Measurements from ENCODE around the gene LRRC27. TPM values are rescaled to one million over a fixed set of nuclear protein-coding genes. Genes with fewer than 3 reads are reported as not detected.
A peak's percentile ranks its signal among the peaks of the same experiment; 100 is the strongest.

LRRC27 gene
- total and polyA plus RNA-seq, 2 donors (not counting 1 experiment from before 2014, with no cell fraction given): 23.6 to 25.6 TPM

GRCh38 chr10:132401401-132402118 lies 69.6 kb downstream of the LRRC27 start:
- H3K36me3 ChIP-seq (replicated peaks in 1 of 2; ENCODE audit: control extremely low read depth in 1 of 2, control insufficient read depth in 1 of 2, extremely low read depth in 1 of 2, insufficient read depth in 2 of 2, low read length in 1 of 2): peaks cover 0 to 16% of the 10 kb centered on the region in 2 experiments
- no peak for ATAC-seq (ENCODE audit: low read depth)
- intact Hi-C loops (cut with micrococcal nuclease): no loop called here
- H3K27ac ChIP-seq (ENCODE audit: low read length in 2 of 2): peak overlapping the region; percentile 29 to 70
- no peak for DNase-seq
- peaks cover 48 to 50% of the 10 kb centered on the region in 2 donors for H3K4me1 ChIP-seq (ENCODE audit: control insufficient read depth in 2 of 2, insufficient read depth in 2 of 2, low read length in 2 of 2)
- Mint-ChIP-seq H3K9me3 (ENCODE audit: insufficient read depth) (no peaks in the 10 kb centered on the region), H3K4me1 (peaks cover 57% of the 10 kb centered on the region), H3K27me3 (no peaks in the 10 kb centered on the region), H3K27ac (peak overlapping the region; percentile 67), H3K4me3 (peak overlapping the region; percentile 29)
- no peak for TF ChIP-seq CTCF (IDR thresholded peaks at IDR 0.05)
- TF ChIP-seq EZH2 (IDR thresholded peaks at IDR 0.05; ENCODE audit: borderline replicate concordance, insufficient read depth, low read depth, low read length, poor library complexity, severe bottlenecking): no peak
- no peak overlapping the region for H3K4me3 ChIP-seq (ENCODE audit: control extremely low read depth in 1 of 5, extremely low read depth in 1 of 5, insufficient read depth in 1 of 5, low read depth in 2 of 5, low read length in 4 of 5)
- H3K79me2 ChIP-seq (ENCODE audit: control insufficient read depth, insufficient read depth, low read length): peaks cover 39% of the 10 kb centered on the region
- no peaks in the 10 kb centered on the region for H3K27me3 ChIP-seq (replicated peaks in 1 of 4; ENCODE audit: control extremely low read depth in 1 of 4, control insufficient read depth in 3 of 4, insufficient read depth in 4 of 4, low read length in 3 of 4)
- no peaks in the 10 kb centered on the region for H3K9me3 ChIP-seq (ENCODE audit: control extremely low read depth in 1 of 3, control insufficient read depth in 2 of 3, insufficient read depth in 1 of 3, low read length in 2 of 3)
- H3K9ac ChIP-seq (ENCODE audit: low read length): no peak overlapping the region
- no peak overlapping the region for H2AFZ ChIP-seq (ENCODE audit: insufficient read depth, low read depth, low read length, poor library complexity, severe bottlenecking)
- H3K4me2 ChIP-seq (replicated peaks; ENCODE audit: low read depth, low read length, poor library complexity, severe bottlenecking): peak overlapping the region; percentile 54
- 68% methylated on average over 19 of the region's 20 CpGs for WGBS (ENCODE audit: insufficient coverage)
- ChIA-PET CTCF (interaction anchor here (1.2 to 2.7 kb wide), 2 partner anchors 15 to 42 kb away, joined by 3 to 9 read pairs; no protein-coding TSS in a partner anchor), POLR2A (interaction anchor here (0.9 to 1.4 kb wide), 2 partner anchors 10 to 20 kb away, joined by 3 to 5 read pairs; no protein-coding TSS in a partner anchor)
- H4K20me1 ChIP-seq (ENCODE audit: control insufficient read depth, insufficient read depth, low read length, poor library complexity, severe bottlenecking): peaks cover 46% of the 10 kb centered on the region

- peaks cover 58% of the 10 kb centered on the region for H3K4me1 Mint-ChIP-seq
- CTCF ChIA-PET: interaction anchor here (2.7 kb wide), 1 partner anchor 41 kb away, joined by 9 read pairs; no protein-coding TSS in a partner anchor
Observed at GRCh38 chr10:132402781-132403241, 70.8 kb downstream of the LRRC27 start.

More at GRCh38 chr10:132402781-132403241, 70.8 kb downstream of the LRRC27 start:
- no peak overlapping the region for H3K9ac ChIP-seq (ENCODE audit: low read length)
- intact Hi-C loops (cut with micrococcal nuclease): no loop called here
- DNase-seq: no peak
- ATAC-seq (ENCODE audit: low read depth): no peak
- no peak for TF ChIP-seq CTCF (IDR thresholded peaks at IDR 0.05)
- no peak for TF ChIP-seq EZH2 (IDR thresholded peaks at IDR 0.05; ENCODE audit: borderline replicate concordance, insufficient read depth, low read depth, low read length, poor library complexity, severe bottlenecking)
- POLR2A ChIA-PET: interaction anchor here (0.9 to 1.4 kb wide), 2 partner anchors 8 to 19 kb away, joined by 3 to 5 read pairs; no protein-coding TSS in a partner anchor
- H3K4me3 ChIP-seq (ENCODE audit: control extremely low read depth in 1 of 5, extremely low read depth in 1 of 5, insufficient read depth in 1 of 5, low read depth in 2 of 5, low read length in 4 of 5): no peak overlapping the region
- Mint-ChIP-seq H3K27me3 (no peaks in the 10 kb centered on the region), H3K4me3 (no peak overlapping the region), H3K9me3 (ENCODE audit: insufficient read depth) (no peaks in the 10 kb centered on the region), H3K27ac (peak overlapping the region; percentile 67)
- H3K4me2 ChIP-seq (replicated peaks; ENCODE audit: low read depth, low read length, poor library complexity, severe bottlenecking): no peak overlapping the region
- H3K27ac ChIP-seq (ENCODE audit: low read length in 2 of 2): no peak overlapping the region
- H2AFZ ChIP-seq (ENCODE audit: insufficient read depth, low read depth, low read length, poor library complexity, severe bottlenecking): no peak overlapping the region
- peaks cover 0 to 16% of the 10 kb centered on the region in 2 experiments for H3K36me3 ChIP-seq (replicated peaks in 1 of 2; ENCODE audit: control extremely low read depth in 1 of 2, control insufficient read depth in 1 of 2, extremely low read depth in 1 of 2, insufficient read depth in 2 of 2, low read length in 1 of 2)
- no peaks in the 10 kb centered on the region for H3K27me3 ChIP-seq (replicated peaks in 1 of 4; ENCODE audit: control extremely low read depth in 1 of 4, control insufficient read depth in 3 of 4, insufficient read depth in 4 of 4, low read length in 3 of 4)
- 92% methylated on average over 24 of the region's 24 CpGs for WGBS (ENCODE audit: insufficient coverage)
- peaks cover 49% of the 10 kb centered on the region for H3K79me2 ChIP-seq (ENCODE audit: control insufficient read depth, insufficient read depth, low read length)
- peaks cover 54 to 56% of the 10 kb centered on the region in 2 donors for H3K4me1 ChIP-seq (ENCODE audit: control insufficient read depth in 2 of 2, insufficient read depth in 2 of 2, low read length in 2 of 2)
- H3K9me3 ChIP-seq (ENCODE audit: control extremely low read depth in 1 of 3, control insufficient read depth in 2 of 3, insufficient read depth in 1 of 3, low read length in 2 of 3): no peaks in the 10 kb centered on the region
- peaks cover 51% of the 10 kb centered on the region for H4K20me1 ChIP-seq (ENCODE audit: control insufficient read depth, insufficient read depth, low read length, poor library complexity, severe bottlenecking)
